Measurements from ENCODE around the gene NTF3.
A peak's percentile ranks its signal among the peaks of the same experiment; 100 is the strongest.

Gene NTF3

GRCh38 chr12:5399266-5399665 is 32.6 kb upstream of the NTF3 start:
- H4K91ac ChIP-seq (ENCODE audit: low read depth, low read length), result no peak overlapping the region
- H2AK5ac ChIP-seq (ENCODE audit: low read length), result no peak overlapping the region

GRCh38 chr12:5402009-5402935 is 29.6 kb upstream of the NTF3 start:
- no peak overlapping the region for H2BK120ac ChIP-seq (ENCODE audit: insufficient read depth, low read length, poor library complexity)
- H3K4me1 ChIP-seq (ENCODE audit: control insufficient read depth in 1 of 2, insufficient read depth in 2 of 2, low read length in 2 of 2), result no peaks in the 10 kb centered on the region
- H3K79me2 ChIP-seq (ENCODE audit: control insufficient read depth, insufficient read depth, low read length, poor library complexity), result no peaks in the 10 kb centered on the region
- no peaks in the 10 kb centered on the region for H3K9me3 ChIP-seq (ENCODE audit: insufficient read depth, low read depth, low read length)
- no peak overlapping the region for H3K23ac ChIP-seq (ENCODE audit: low read length)
- no peak overlapping the region for H3K4me3 ChIP-seq (ENCODE audit: low read depth, low read length)
- H3K4me2 ChIP-seq (ENCODE audit: low read length), result no peak overlapping the region
- H4K8ac ChIP-seq (ENCODE audit: low read depth, low read length), result no peak overlapping the region
- no peak overlapping the region for H3K27ac ChIP-seq (ENCODE audit: low read depth, low read length)
- no peak overlapping the region for H3K18ac ChIP-seq (ENCODE audit: low read length)
- no peak overlapping the region for H3K9ac ChIP-seq (ENCODE audit: low read length)
- H4K12ac ChIP-seq (ENCODE audit: low read depth, low read length), result no peak overlapping the region
- no peak for DNase-seq
- H2BK5ac ChIP-seq (ENCODE audit: low read depth, low read length, poor library complexity), result no peak overlapping the region
- no peak overlapping the region for H3K14ac ChIP-seq (ENCODE audit: low read length)
- no peak overlapping the region for H2AK5ac ChIP-seq (ENCODE audit: low read length)
- no peak overlapping the region for H4K91ac ChIP-seq (ENCODE audit: low read depth, low read length)
- H3K79me1 ChIP-seq (ENCODE audit: low read length), result no peaks in the 10 kb centered on the region
- H3K36me3 ChIP-seq (ENCODE audit: control insufficient read depth in 1 of 2, insufficient read depth in 2 of 2, low read length in 2 of 2), result no peaks in the 10 kb centered on the region
- H2AFZ ChIP-seq (ENCODE audit: insufficient read depth, low read length, poor library complexity), result no peak overlapping the region
- H3K4ac ChIP-seq (ENCODE audit: low read depth, low read length), result no peak overlapping the region
- no CpG with 5 or more reads among the region's 8 CpGs for WGBS (ENCODE audit: extremely low coverage, insufficient coverage, insufficient read length)
- H3K27me3 ChIP-seq (ENCODE audit: insufficient read depth, low read length), result no peaks in the 10 kb centered on the region
- H2BK12ac ChIP-seq (ENCODE audit: low read length), result no peak overlapping the region

More at GRCh38 chr12:5399266-5399665, 32.6 kb upstream of the NTF3 start:
- Histone ChIP-seq H3K4ac (ENCODE audit: low read depth, low read length) (no peak overlapping the region), H3K4me3 (ENCODE audit: low read depth, low read length) (no peak overlapping the region), H3K4me2 (ENCODE audit: low read length) (no peak overlapping the region), H3K9me3 (ENCODE audit: insufficient read depth, low read depth, low read length) (no peaks in the 10 kb centered on the region), H4K8ac (ENCODE audit: low read depth, low read length) (no peak overlapping the region), H3K9ac (ENCODE audit: low read length) (no peak overlapping the region), H3K27ac (ENCODE audit: low read depth, low read length) (no peak overlapping the region), H2AFZ (ENCODE audit: insufficient read depth, low read length, poor library complexity) (no peak overlapping the region), H2BK120ac (ENCODE audit: insufficient read depth, low read length, poor library complexity) (no peak overlapping the region), H4K12ac (ENCODE audit: low read depth, low read length) (no peak overlapping the region), H3K18ac (ENCODE audit: low read length) (no peak overlapping the region), H2BK5ac (ENCODE audit: low read depth, low read length, poor library complexity) (no peak overlapping the region), H3K14ac (ENCODE audit: low read length) (no peak overlapping the region), H2BK12ac (ENCODE audit: low read length) (no peak overlapping the region), H3K23ac (ENCODE audit: low read length) (no peak overlapping the region), H3K79me2 (ENCODE audit: control insufficient read depth, insufficient read depth, low read length, poor library complexity) (no peaks in the 10 kb centered on the region), H3K4me1 (ENCODE audit: control insufficient read depth in 1 of 2, insufficient read depth in 2 of 2, low read length in 2 of 2) (peaks cover 4 to 8% of the 10 kb centered on the region in 2 experiments), H3K27me3 (ENCODE audit: insufficient read depth, low read length) (no peaks in the 10 kb centered on the region), H3K36me3 (ENCODE audit: control insufficient read depth in 1 of 2, insufficient read depth in 2 of 2, low read length in 2 of 2) (no peaks in the 10 kb centered on the region), H3K79me1 (ENCODE audit: low read length) (no peaks in the 10 kb centered on the region)
- no CpG with 5 or more reads among the region's 2 CpGs for WGBS (ENCODE audit: extremely low coverage, insufficient coverage, insufficient read length)
- DNase-seq, result peak in 1 of 2 donors; percentile 3

GRCh38 chr12:5403411-5403810 is 28.5 kb upstream of the NTF3 start:
- Histone ChIP-seq H3K36me3 (ENCODE audit: control insufficient read depth in 1 of 2, insufficient read depth in 2 of 2, low read length in 2 of 2) (no peaks in the 10 kb centered on the region), H3K18ac (ENCODE audit: low read length) (no peak overlapping the region), H3K27me3 (ENCODE audit: insufficient read depth, low read length) (no peaks in the 10 kb centered on the region), H3K4me2 (ENCODE audit: low read length) (no peak overlapping the region), H3K4ac (ENCODE audit: low read depth, low read length) (no peak overlapping the region), H4K8ac (ENCODE audit: low read depth, low read length) (no peak overlapping the region), H3K9ac (ENCODE audit: low read length) (no peak overlapping the region), H2AK5ac (ENCODE audit: low read length) (no peak overlapping the region), H3K79me2 (ENCODE audit: control insufficient read depth, insufficient read depth, low read length, poor library complexity) (no peaks in the 10 kb centered on the region), H3K14ac (ENCODE audit: low read length) (no peak overlapping the region), H2BK120ac (ENCODE audit: insufficient read depth, low read length, poor library complexity) (no peak overlapping the region), H2BK5ac (ENCODE audit: low read depth, low read length, poor library complexity) (no peak overlapping the region), H2BK12ac (ENCODE audit: low read length) (no peak overlapping the region), H4K91ac (ENCODE audit: low read depth, low read length) (no peak overlapping the region), H3K27ac (ENCODE audit: low read depth, low read length) (no peak overlapping the region), H3K79me1 (ENCODE audit: low read length) (no peaks in the 10 kb centered on the region), H2AFZ (ENCODE audit: insufficient read depth, low read length, poor library complexity) (no peak overlapping the region), H3K4me1 (ENCODE audit: control insufficient read depth in 1 of 2, insufficient read depth in 2 of 2, low read length in 2 of 2) (no peaks in the 10 kb centered on the region), H3K4me3 (ENCODE audit: low read depth, low read length) (no peak overlapping the region), H3K23ac (ENCODE audit: low read length) (no peak overlapping the region), H3K9me3 (ENCODE audit: insufficient read depth, low read depth, low read length) (no peaks in the 10 kb centered on the region), H4K12ac (ENCODE audit: low read depth, low read length) (no peak overlapping the region)
- no peak for DNase-seq
- WGBS (ENCODE audit: extremely low coverage, insufficient coverage, insufficient read length), result no CpG with 5 or more reads among the region's 3 CpGs

GRCh38 chr12:5407034-5407856 is 24.7 kb upstream of the NTF3 start:
- no peak overlapping the region for H3K4me3 ChIP-seq (ENCODE audit: low read depth, low read length)
- no peaks in the 10 kb centered on the region for H3K9me3 ChIP-seq (ENCODE audit: insufficient read depth, low read depth, low read length)
- H2BK120ac ChIP-seq (ENCODE audit: insufficient read depth, low read length, poor library complexity), result no peak overlapping the region
- H4K12ac ChIP-seq (ENCODE audit: low read depth, low read length), result no peak overlapping the region
- WGBS (ENCODE audit: extremely low coverage, insufficient coverage, insufficient read length), result no CpG with 5 or more reads among the region's 6 CpGs
- no peak overlapping the region for H3K23ac ChIP-seq (ENCODE audit: low read length)
- H3K4ac ChIP-seq (ENCODE audit: low read depth, low read length), result no peak overlapping the region
- H2BK12ac ChIP-seq (ENCODE audit: low read length), result no peak overlapping the region
- H3K18ac ChIP-seq (ENCODE audit: low read length), result no peak overlapping the region
- no peak overlapping the region for H3K4me2 ChIP-seq (ENCODE audit: low read length)
- no peak overlapping the region for H3K27ac ChIP-seq (ENCODE audit: low read depth, low read length)
- DNase-seq, result no peak
- H3K79me2 ChIP-seq (ENCODE audit: control insufficient read depth, insufficient read depth, low read length, poor library complexity), result no peaks in the 10 kb centered on the region
- no peaks in the 10 kb centered on the region for H3K36me3 ChIP-seq (ENCODE audit: control insufficient read depth in 1 of 2, insufficient read depth in 2 of 2, low read length in 2 of 2)
- no peak overlapping the region for H3K14ac ChIP-seq (ENCODE audit: low read length)
- no peak overlapping the region for H4K91ac ChIP-seq (ENCODE audit: low read depth, low read length)
- H3K9ac ChIP-seq (ENCODE audit: low read length), result no peak overlapping the region
- no peak overlapping the region for H2AFZ ChIP-seq (ENCODE audit: insufficient read depth, low read length, poor library complexity)
- H3K79me1 ChIP-seq (ENCODE audit: low read length), result no peaks in the 10 kb centered on the region
- H2BK5ac ChIP-seq (ENCODE audit: low read depth, low read length, poor library complexity), result no peak overlapping the region
- H2AK5ac ChIP-seq (ENCODE audit: low read length), result no peak overlapping the region
- no peak overlapping the region for H4K8ac ChIP-seq (ENCODE audit: low read depth, low read length)
- H3K4me1 ChIP-seq (ENCODE audit: control insufficient read depth in 1 of 2, insufficient read depth in 2 of 2, low read length in 2 of 2), result no peaks in the 10 kb centered on the region
- H3K27me3 ChIP-seq (ENCODE audit: insufficient read depth, low read length), result peaks cover 2% of the 10 kb centered on the region

Measured in trophoblast cell (in vitro differentiated cells and primary cell).